Esophagus squamous epithelium (tissue), 5 donors: Measurements from ENCODE around the gene CAPRIN2. TPM values are rescaled to one million over a fixed set of nuclear protein-coding genes. Genes with fewer than 3 reads are reported as not detected.

Source experiments
- DNase-seq: peaks from one replicate; lab custom pipeline; 2025; lab: John Stamatoyannopoulos, UW
- H3K27ac ChIP-seq, 4 donors: fragments of 200-600 bp; sonication (generic); one replicate each; pipeline ENCODE4 v1.5.1; 2016 to 2019; ENCODE audit warnings: mild to moderate bottlenecking in 1 of 4
- H3K27me3 ChIP-seq, 4 donors: fragments of 200-600 bp; sonication (generic); 1 replicate in 3 of 4; 2 replicates in 1 of 4; pipeline versions ENCODE4 v1.5.1 to v1.6.0; 2017 to 2021; ENCODE audit warnings: antibody characterized with exemption in 1 of 4
- H3K36me3 ChIP-seq, 3 donors: fragments of 200-600 bp; sonication (generic); one replicate each; pipeline ENCODE4 v1.5.1; 2016 to 2019
- H3K4me1 ChIP-seq, 3 donors: fragments of 200-600 bp; sonication (generic); one replicate each; pipeline ENCODE4 v1.5.1; 2017 to 2019
- H3K4me3 ChIP-seq, 4 donors: fragments of 200-600 bp; sonication (generic); 1 replicate in 3 of 4; 2 replicates in 1 of 4; pipeline ENCODE4 v1.5.1; 2016 to 2019; ENCODE audit warnings: mild to moderate bottlenecking in 2 of 4, moderate library complexity in 1 of 4
- H3K9me3 ChIP-seq, 3 donors: fragments of 200-600 bp; sonication (generic); one replicate each; pipeline ENCODE4 v1.5.1; 2016 to 2019
- CTCF ChIP-seq, 6 experiments: fragments of 450-650 bp in 4 of 6; fragments of 200-600 bp in 2 of 6; sonication (generic) in 2 of 6; IDR thresholded peaks; one replicate each; pipeline ENCODE4 v1.5.1; 2016 to 2019; ENCODE audit warnings: antibody characterized with exemption in 6 of 6, mild to moderate bottlenecking in 4 of 6, moderate library complexity in 4 of 6
- POLR2A ChIP-seq, 4 donors: fragments of 450-650 bp; IDR thresholded peaks; one replicate each; pipeline ENCODE4 v1.6.1; 2017; ENCODE audit warnings: antibody characterized with exemption in 4 of 4, mild to moderate bottlenecking in 4 of 4, moderate library complexity in 3 of 4
- WGBS, 2 donors: methylation state at CpG; one replicate each; pipeline ENCODE4 v1.1.5; 2018; 5-methylcytosine and 5-hydroxymethylcytosine counted together
- intact Hi-C: fragments of 100-400 bp; cut with DNase I; formaldehyde crosslinking; loops from one replicate; pipeline ENCODE4 v1.15.0; 2022
- total RNA-seq, 4 donors: library from RNA; depleted of rRNA; stranded (reverse); fragments of >200 nt; gene quantifications; one replicate each; pipeline ENCODE4 v1.1.0, GENCODE V29; 2016
- donor health status: DM: yes; HTN: yes; CAD: no.

The CAPRIN2 gene
- total RNA-seq, 4 donors from 2014 or later: 2.5 to 26.5 (median 15.2) TPM

GRCh38 chr12:30795410-30796312, 40.9 kb upstream of the CAPRIN2 start:
- peaks cover 0 to 19% (median 0%) of the 10 kb centered on the region in 4 donors for H3K27me3 ChIP-seq
- 5 to 19% methylated on average over 4 to 11 of the region's 65 CpGs for whole genome bisulfite sequencing, 2 donors
- intact Hi-C loops: no loop called here
- H3K27ac ChIP-seq: peak overlapping the region; percentile 44 to 79 (median 66)
- H3K9me3 ChIP-seq: no peaks in the 10 kb centered on the region
- H3K4me1 ChIP-seq: peaks cover 18 to 49% (median 22%) of the 10 kb centered on the region in 3 donors
- no peak for DNase-seq
- no peaks in the 10 kb centered on the region for H3K36me3 ChIP-seq
- peak overlapping the region; percentile 54 to 76 (median 61) for H3K4me3 ChIP-seq
- TF ChIP-seq POLR2A (IDR thresholded peaks at IDR 0.05): no peak

GRCh38 chr12:30794591-30795409, 40.0 kb upstream of the CAPRIN2 start:
- no peak for DNase-seq
- H3K27ac ChIP-seq: peak overlapping the region; percentile 44 to 79 (median 66)
- no peaks in the 10 kb centered on the region for H3K9me3 ChIP-seq
- no peak for TF ChIP-seq POLR2A (IDR thresholded peaks at IDR 0.05)
- no peak for TF ChIP-seq CTCF (IDR thresholded peaks at IDR 0.05)
- intact Hi-C loops: loop anchor here (5.0 kb wide), 1 partner anchor 37 kb away; no protein-coding TSS in a partner anchor
- no peaks in the 10 kb centered on the region for H3K36me3 ChIP-seq
- peak overlapping the region; percentile 54 to 76 (median 61) for H3K4me3 ChIP-seq
- H3K4me1 ChIP-seq: peaks cover 18 to 49% (median 22%) of the 10 kb centered on the region in 3 donors
- peaks cover 0 to 19% (median 0%) of the 10 kb centered on the region in 4 donors for H3K27me3 ChIP-seq
- WGBS, 2 donors: 22 to 58% methylated on average over 13 of the region's 13 CpGs

- intact Hi-C loops: loop anchor here (5.0 kb wide), 1 partner anchor 37 kb away; no protein-coding TSS in a partner anchor
- WGBS, 2 donors: 78 to 97% methylated on average over 2 to 3 of the region's 3 CpGs
- no peak for TF ChIP-seq POLR2A (IDR thresholded peaks at IDR 0.05)
- no peak for TF ChIP-seq CTCF (IDR thresholded peaks at IDR 0.05)
- H3K4me3 ChIP-seq: no peak overlapping the region
- H3K36me3 ChIP-seq: no peaks in the 10 kb centered on the region
- no peaks in the 10 kb centered on the region for H3K9me3 ChIP-seq
- no peak for DNase-seq
- H3K27ac ChIP-seq: peak overlapping the region in 1 of 4 donors; percentile 79
- H3K4me1 ChIP-seq: peaks cover 18 to 49% (median 22%) of the 10 kb centered on the region in 3 donors
- peaks cover 0 to 19% (median 0%) of the 10 kb centered on the region in 4 donors for H3K27me3 ChIP-seq
Observed at GRCh38 chr12:30794020-30794419, 39.3 kb upstream of the CAPRIN2 start.

- peaks cover 0 to 19% (median 0%) of the 10 kb centered on the region in 4 donors for H3K27me3 ChIP-seq
- H3K9me3 ChIP-seq: no peaks in the 10 kb centered on the region
- WGBS, 2 donors: 11 to 32% methylated on average over 4 of the region's 4 CpGs
- no peak for DNase-seq
- TF ChIP-seq CTCF (IDR thresholded peaks at IDR 0.05) (no peak), POLR2A (IDR thresholded peaks at IDR 0.05) (no peak)
- H3K27ac ChIP-seq: peak overlapping the region in 2 of 4 donors; percentile 43 to 50
- intact Hi-C loops: loop anchor here (5.0 kb wide), 1 partner anchor 36 kb away; no protein-coding TSS in a partner anchor
- H3K36me3 ChIP-seq: no peaks in the 10 kb centered on the region
- peaks cover 18 to 49% (median 22%) of the 10 kb centered on the region in 3 donors for H3K4me1 ChIP-seq
- no peak overlapping the region for H3K4me3 ChIP-seq
Observed at GRCh38 chr12:30792648-30793499, 38.1 kb upstream of the CAPRIN2 start.
